ENCODE measurements around the gene ARL8B.

GRCh38 chr3:5162102-5162501 lies 40.0 kb downstream of the ARL8B start:
- no peak for TF ChIP-seq CTCF (IDR thresholded peaks at IDR 0.05)
- TF ChIP-seq GABPB1 (CRISPR knock-in tag; IDR thresholded peaks at IDR 0.05), result no peak
- TF ChIP-seq ETV6 (CRISPR knock-in tag; IDR thresholded peaks at IDR 0.05), result no peak
- no peak for TF ChIP-seq NR3C1 (CRISPR knock-in tag; conservative IDR thresholded peaks at IDR 0.05; ENCODE audit: low read depth)
- no peak for TF ChIP-seq MLX (CRISPR knock-in tag; IDR thresholded peaks at IDR 0.05)
- TF ChIP-seq FOXJ3 (CRISPR knock-in tag; IDR thresholded peaks at IDR 0.05; ENCODE audit: borderline replicate concordance), result no peak
- TF ChIP-seq TEAD4 (CRISPR knock-in tag; IDR thresholded peaks at IDR 0.05), result no peak
- TF ChIP-seq HMGXB4 (CRISPR knock-in tag; IDR thresholded peaks at IDR 0.05), result no peak
- TF ChIP-seq ZNF121 (CRISPR knock-in tag; IDR thresholded peaks at IDR 0.05), result no peak
- no peak for TF ChIP-seq FOXP1 (CRISPR knock-in tag; IDR thresholded peaks at IDR 0.05; ENCODE audit: borderline replicate concordance)
- no peak for TF ChIP-seq NFYB (CRISPR knock-in tag; conservative IDR thresholded peaks at IDR 0.05; ENCODE audit: low read depth)
- TF ChIP-seq PRDM15 (CRISPR knock-in tag; IDR thresholded peaks at IDR 0.05), result no peak
- TF ChIP-seq NFE2L1 (CRISPR knock-in tag; IDR thresholded peaks at IDR 0.05), result no peak
- no peak for TF ChIP-seq E2F4 (CRISPR knock-in tag; IDR thresholded peaks at IDR 0.05; ENCODE audit: borderline replicate concordance, low read depth)
